Dendritic cell treated with granulocyte-macrophage colony-stimulating factor and Interleukin-4, amounts not matched to agents 40 ng/mL and 50 ng/mL, for 4 days (primary cell): ENCODE measurements around the gene ALDH1L1.

Experiments
- H3K27ac Mint-ChIP-seq: one replicate; pipeline ENCODE4 v1.8.0; 2022; ENCODE audit warnings: mild to moderate bottlenecking, mixed read lengths
- H3K27me3 Mint-ChIP-seq: one replicate; pipeline ENCODE4 v1.8.0; 2022; ENCODE audit warnings: mild to moderate bottlenecking, mixed read lengths
- H3K36me3 Mint-ChIP-seq: one replicate; pipeline ENCODE4 v1.8.0; 2022; ENCODE audit warnings: low read depth, mixed read lengths
- H3K4me1 Mint-ChIP-seq: one replicate; pipeline ENCODE4 v1.8.0; 2022; ENCODE audit warnings: low read depth, mixed read lengths
- H3K4me3 Mint-ChIP-seq: one replicate; pipeline ENCODE4 v1.8.0; 2022; ENCODE audit warnings: mild to moderate bottlenecking, moderate library complexity, mixed read lengths
- H3K9me3 Mint-ChIP-seq: one replicate; pipeline ENCODE4 v1.8.0; 2022; ENCODE audit warnings: mixed read lengths
- intact Hi-C: fragments of 100-400 bp; cut with micrococcal nuclease; formaldehyde crosslinking; loops from one replicate; pipeline ENCODE4 v1.15.0; 2022

Gene ALDH1L1

DNA sequence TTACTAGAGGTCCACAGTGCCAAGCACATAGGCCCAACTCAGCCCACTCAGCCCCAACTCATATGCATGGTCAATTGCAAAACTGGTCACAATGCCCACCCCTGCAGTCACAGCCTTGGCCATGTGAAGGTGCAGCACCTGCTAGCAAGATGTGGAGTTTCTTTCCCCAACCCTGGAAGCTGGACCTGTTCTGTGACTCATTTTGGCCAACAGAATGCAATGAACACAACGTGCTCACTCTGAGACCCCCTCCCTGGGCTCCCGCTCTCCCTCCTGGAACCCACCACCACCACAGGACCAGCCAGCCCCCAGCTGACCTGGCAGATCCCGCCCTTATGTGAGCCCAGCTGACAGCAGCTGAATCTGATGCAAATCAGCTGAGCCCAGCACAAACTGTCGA, 34.4 kb downstream of the ALDH1L1 start:
- H3K9me3 Mint-ChIP-seq: no peaks in the 10 kb centered on the region
- intact Hi-C loops: no loop called here
- H3K27me3 Mint-ChIP-seq: peaks cover 17% of the 10 kb centered on the region
- H3K36me3 Mint-ChIP-seq: no peaks in the 10 kb centered on the region
- no peak overlapping the region for H3K27ac Mint-ChIP-seq
- no peak overlapping the region for H3K4me3 Mint-ChIP-seq
- no peaks in the 10 kb centered on the region for H3K4me1 Mint-ChIP-seq

DNA sequence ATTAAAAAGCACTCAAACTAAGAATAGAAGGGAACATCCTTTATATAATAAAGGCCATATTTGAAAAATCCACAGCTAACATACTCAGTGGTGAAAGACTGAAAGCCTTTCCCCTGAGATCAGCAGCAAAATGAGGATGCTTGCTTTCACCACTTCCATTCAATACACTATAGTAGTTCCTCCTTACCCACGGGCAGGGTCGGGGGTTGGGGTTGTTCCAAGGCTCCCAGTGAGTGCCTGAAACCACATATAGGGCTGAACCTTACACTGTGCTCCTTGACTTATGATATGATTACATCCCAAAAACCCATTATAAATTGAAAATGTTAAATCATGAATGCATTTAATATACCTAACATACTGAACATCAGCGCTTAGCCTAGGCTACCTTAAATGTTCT, 37.7 kb downstream of the ALDH1L1 start:
- Mint-ChIP-seq H3K4me3 (no peak overlapping the region), H3K9me3 (no peaks in the 10 kb centered on the region), H3K4me1 (no peaks in the 10 kb centered on the region), H3K36me3 (no peaks in the 10 kb centered on the region), H3K27me3 (peaks cover 25% of the 10 kb centered on the region), H3K27ac (no peak overlapping the region)
- intact Hi-C loops: no loop called here

DNA sequence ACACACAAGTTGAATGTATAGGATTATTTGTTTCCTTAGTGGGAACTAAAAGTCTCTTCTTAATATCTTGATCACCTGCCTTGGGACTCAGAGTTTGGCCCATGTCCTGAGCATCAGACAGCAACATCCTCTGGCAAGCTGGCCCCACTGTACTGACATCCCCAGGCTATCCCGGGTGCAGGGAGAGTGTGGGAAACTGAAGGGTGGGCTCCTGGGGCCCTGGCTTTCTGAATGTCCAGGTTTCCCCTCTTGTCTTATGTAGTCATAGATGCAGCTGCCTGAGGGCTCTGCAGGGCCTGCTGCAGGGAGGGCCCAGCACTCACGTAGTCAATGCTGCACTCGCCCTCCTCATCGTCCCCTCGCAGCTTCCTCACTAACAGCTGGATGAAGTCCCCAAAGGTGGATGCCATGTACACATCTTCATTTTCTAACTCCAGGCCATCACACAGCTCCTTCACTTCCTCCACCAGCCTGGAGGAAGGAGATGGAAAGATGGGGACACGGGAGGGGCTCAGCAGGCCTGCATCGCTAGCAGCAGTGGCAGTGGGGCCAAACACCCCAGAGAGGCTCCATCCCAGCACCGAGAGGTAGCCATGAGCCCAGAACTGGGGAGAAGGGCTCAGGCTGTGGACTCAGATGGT, 42.8 kb downstream of the ALDH1L1 start:
- H3K4me3 Mint-ChIP-seq: no peak overlapping the region
- intact Hi-C loops: no loop called here
- H3K27me3 Mint-ChIP-seq: peaks cover 20% of the 10 kb centered on the region
- no peaks in the 10 kb centered on the region for H3K36me3 Mint-ChIP-seq
- H3K27ac Mint-ChIP-seq: no peak overlapping the region
- H3K9me3 Mint-ChIP-seq: no peaks in the 10 kb centered on the region
- H3K4me1 Mint-ChIP-seq: no peaks in the 10 kb centered on the region

DNA sequence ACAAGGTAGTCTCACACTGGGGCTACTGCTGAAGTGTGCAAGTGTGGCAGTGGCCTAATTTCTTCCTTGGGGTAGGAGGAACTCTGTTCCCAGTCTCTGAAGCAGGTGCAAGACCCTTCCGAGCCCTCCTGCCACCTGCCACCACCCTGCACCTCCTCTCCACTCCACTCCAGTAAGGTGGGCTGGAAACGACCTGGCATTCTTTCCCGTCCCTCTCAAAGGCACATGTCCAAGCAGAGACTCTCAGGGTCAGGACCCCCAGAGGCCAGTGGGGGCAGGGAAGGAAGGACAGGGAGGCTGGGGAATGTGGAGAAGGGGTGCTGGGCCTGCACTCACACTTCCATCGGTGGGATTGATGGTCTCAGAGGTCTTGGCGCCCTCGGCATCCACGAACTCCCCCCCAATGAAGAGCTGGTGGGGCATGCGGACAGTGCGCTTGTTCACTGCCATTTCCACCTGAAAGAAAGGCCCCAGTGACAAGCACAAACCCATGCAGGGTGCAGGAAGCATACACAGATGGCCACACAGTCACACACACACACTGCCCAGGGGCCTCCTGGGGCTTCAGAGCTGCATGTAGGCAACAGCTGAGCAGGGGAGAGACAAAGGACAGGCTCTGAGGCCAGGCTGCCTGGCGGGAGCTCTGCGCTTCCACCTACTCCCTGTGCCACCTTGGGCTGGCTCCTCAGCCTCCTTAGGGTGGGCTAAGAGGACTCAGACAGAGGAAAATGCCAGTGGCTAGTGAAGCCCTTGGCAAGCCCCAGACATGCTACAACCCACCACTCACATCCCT, 43.8 kb downstream of the ALDH1L1 start:
- peaks cover 18% of the 10 kb centered on the region for H3K27me3 Mint-ChIP-seq
- intact Hi-C loops: no loop called here
- H3K9me3 Mint-ChIP-seq: no peaks in the 10 kb centered on the region

DNA sequence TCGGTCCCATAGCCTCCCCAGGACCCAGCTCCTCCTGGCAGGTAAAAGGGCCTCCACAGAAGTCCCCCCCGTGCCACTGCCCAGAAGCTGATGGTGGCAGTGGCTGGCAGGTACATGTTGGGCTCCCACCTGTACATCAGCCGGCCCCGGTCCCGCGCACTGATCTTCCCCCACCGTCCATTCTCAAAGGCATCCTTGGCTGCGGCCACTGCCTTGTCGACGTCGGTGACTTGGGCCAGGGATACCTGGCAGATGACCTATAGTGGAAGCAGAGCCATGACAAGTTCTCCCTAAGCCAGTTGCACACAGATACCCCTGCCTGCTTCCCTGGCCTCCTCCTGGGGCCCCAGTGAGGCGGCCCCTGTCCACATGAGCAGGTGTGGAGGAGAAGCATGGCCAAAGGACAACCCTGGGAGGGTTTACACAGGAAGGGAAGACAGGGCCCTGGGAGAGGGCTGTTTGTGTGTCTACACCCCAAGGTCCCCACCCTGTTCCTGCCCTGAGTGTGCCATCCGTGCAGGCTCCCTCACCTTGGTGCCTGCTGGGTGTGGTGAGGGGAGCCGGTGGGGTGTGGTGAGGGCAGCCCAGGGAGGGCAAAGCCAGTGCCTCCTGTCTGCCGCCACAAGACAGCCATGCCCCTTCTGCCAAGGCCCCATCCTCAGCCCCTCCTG, 44.8 kb downstream of the ALDH1L1 start:
- no peak overlapping the region for H3K27ac Mint-ChIP-seq
- intact Hi-C loops: no loop called here
- peaks cover 14% of the 10 kb centered on the region for H3K27me3 Mint-ChIP-seq
- H3K4me1 Mint-ChIP-seq: no peaks in the 10 kb centered on the region
- H3K36me3 Mint-ChIP-seq: no peaks in the 10 kb centered on the region
- no peaks in the 10 kb centered on the region for H3K9me3 Mint-ChIP-seq
- H3K4me3 Mint-ChIP-seq: no peak overlapping the region

More for the DNA sequence above, 43.8 kb downstream of the ALDH1L1 start:
- no peak overlapping the region for H3K27ac Mint-ChIP-seq
- no peaks in the 10 kb centered on the region for H3K36me3 Mint-ChIP-seq
- H3K4me1 Mint-ChIP-seq: no peaks in the 10 kb centered on the region
- no peak overlapping the region for H3K4me3 Mint-ChIP-seq

DNA sequence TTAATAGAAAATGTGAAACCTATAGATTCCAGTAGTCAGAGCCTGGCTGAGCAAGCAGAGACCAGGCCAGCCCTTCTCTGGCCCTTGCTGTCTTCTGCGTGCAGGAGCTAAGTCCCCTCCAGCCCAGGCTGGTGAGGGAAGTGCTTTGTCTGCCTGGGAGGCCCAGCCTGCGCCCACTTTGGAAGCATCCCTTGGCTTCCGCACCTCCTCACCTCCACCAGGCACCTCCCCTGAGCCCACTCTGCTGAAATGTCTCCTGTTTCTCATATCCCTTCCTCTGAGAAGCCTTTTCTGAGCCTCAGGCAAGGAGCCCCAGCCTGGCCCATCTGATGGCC, 45.3 kb downstream of the ALDH1L1 start:
- Mint-ChIP-seq H3K27ac (no peak overlapping the region), H3K4me1 (peaks cover 1% of the 10 kb centered on the region), H3K4me3 (no peak overlapping the region), H3K27me3 (peaks cover 14% of the 10 kb centered on the region), H3K9me3 (no peaks in the 10 kb centered on the region), H3K36me3 (no peaks in the 10 kb centered on the region)
- intact Hi-C loops: no loop called here

DNA sequence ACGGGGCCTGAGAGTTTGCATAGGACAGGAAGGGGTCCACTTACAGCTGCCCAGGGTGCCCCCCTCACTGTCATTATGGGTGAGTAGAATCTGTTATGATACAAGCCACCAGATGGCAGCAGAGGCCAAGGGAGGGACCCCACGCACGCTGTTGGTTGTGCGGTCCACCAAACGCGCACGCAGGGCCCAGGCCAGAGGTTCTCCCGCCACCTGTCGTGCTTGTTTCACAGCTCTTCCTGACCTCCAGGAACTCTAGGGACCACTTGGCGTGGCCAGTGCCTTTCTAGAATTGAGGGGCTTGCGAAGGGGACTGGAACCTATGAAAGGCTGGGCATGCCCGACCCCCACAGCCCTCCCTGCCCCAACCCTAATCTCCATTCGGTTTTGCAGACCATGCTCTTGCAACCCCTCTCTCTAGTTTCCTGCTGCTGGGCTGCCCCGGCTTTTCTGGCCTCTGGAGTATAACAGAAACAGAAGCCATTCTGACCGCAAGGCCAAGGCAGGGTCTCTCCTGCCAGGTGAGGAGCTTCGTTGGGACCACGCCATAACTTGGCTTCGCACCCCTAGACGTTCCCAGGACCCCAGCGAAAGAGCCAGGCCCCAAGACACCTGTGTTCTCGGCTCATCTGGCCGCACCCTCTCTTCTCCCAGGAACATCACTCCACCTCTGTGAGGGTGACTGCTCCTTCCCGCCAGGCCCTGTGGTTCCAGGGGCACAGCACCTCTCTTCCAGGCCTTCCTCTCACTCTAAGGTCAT, 46.0 kb downstream of the ALDH1L1 start:
- Mint-ChIP-seq H3K9me3 (no peaks in the 10 kb centered on the region), H3K36me3 (no peaks in the 10 kb centered on the region), H3K4me1 (peaks cover 8% of the 10 kb centered on the region), H3K27ac (no peak overlapping the region), H3K4me3 (no peak overlapping the region), H3K27me3 (peaks cover 11% of the 10 kb centered on the region)
- intact Hi-C loops: no loop called here

DNA sequence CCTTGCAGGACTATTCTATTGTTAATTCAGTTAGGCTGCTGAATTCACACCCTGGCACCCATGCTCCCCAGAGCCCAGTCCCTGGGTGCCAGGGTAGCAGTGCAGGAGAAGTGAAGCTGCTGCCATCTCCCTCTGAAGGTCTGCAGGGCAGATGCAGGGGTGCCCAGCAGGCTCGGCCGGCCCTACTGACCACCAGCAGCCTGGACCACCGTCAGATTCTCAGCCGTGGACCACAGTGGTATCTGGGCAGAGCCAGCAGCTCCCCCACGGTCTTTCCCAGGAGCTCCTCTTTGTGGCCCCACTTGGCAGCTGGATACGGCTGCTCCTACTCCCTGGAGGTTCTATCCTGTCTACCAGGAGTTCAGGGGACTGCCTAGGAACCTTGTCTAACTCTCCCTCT, 46.8 kb downstream of the ALDH1L1 start:
- Mint-ChIP-seq H3K36me3 (no peaks in the 10 kb centered on the region), H3K9me3 (no peaks in the 10 kb centered on the region), H3K4me1 (peaks cover 9% of the 10 kb centered on the region), H3K27me3 (peaks cover 8% of the 10 kb centered on the region), H3K27ac (no peak overlapping the region), H3K4me3 (no peak overlapping the region)
- intact Hi-C loops: no loop called here

DNA sequence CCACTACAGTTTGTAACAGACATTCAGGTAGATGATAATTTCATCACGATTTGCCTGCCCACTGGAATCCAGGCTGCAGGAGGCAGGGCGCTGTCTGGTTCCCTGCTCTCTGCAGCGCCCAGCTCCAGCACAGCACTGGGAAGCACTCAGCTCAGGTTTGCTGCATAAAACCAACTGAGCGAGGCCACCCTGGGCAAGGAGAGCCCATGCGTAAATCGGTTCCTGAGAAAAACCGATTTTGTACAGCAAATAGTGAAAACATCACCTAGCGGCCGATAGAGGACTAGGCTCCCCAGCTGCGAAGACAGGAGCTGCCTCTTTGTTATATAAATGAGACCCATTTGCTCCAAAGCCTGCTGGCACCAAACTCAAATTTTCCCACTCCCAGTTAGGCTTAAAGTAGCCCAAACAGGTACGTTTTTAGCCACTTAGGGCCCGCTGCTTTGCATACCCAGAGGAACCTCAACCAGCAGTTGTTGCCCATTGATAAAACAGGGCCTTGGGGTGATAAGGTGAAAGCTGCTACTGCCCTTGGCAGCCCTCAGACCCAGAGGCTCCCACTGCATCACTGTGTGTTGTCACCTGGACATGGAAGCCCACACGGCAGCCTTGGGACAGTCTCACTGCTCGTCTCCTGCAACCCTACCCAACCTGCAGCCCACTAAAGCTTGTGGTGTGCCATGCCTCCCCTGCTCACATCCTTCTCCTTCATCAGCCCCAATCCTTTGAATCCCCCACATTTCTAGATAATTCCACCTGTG, 47.5 kb downstream of the ALDH1L1 start:
- Mint-ChIP-seq H3K4me3 (no peak overlapping the region), H3K36me3 (no peaks in the 10 kb centered on the region), H3K27ac (no peak overlapping the region), H3K9me3 (no peaks in the 10 kb centered on the region), H3K27me3 (peaks cover 8% of the 10 kb centered on the region), H3K4me1 (peaks cover 9% of the 10 kb centered on the region)
- intact Hi-C loops: no loop called here

DNA sequence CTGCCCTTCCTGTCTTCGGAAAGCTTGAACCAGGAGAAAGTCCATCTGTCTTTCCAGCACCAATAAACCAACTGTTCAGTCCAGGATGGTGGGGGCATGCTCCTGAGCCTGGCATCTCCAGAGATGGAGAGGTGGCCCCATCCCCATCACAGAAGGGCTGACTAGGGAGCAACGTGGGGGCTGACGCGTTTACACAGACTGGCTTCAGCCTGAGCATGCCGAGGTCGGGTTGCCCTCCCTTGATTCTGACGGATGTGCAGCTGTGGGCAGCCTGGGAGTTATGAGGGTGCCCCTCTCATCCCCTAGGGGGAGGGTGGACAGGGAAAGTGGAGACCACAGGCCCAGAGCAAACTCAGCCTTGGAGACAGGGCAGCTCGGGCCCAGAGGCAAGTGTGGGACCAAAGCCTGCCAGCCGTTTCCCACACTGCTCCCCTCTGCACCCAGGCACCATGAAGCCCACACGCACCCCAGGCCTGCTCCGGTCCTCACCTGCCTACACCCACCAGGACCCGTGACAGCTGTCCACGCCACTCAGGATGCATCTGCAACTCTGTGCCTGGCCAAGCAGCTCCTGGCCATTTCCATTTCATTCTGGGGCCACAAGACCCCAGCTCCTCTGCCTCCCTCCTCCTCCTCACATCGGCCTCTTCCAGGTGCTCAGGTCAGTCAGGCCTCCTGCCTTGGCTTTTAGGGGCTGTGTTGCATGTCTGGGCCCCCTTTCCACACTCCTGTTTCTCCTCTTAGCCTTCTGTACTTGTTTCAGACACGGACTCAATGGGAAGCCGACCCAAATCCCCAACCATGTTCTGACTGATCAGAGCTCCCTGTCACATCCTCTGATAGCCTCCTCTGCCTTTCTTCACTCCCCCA, 48.3 kb downstream of the ALDH1L1 start:
- intact Hi-C loops: no loop called here
- Mint-ChIP-seq H3K9me3 (no peaks in the 10 kb centered on the region), H3K36me3 (no peaks in the 10 kb centered on the region), H3K27ac (no peak overlapping the region), H3K4me1 (peaks cover 9% of the 10 kb centered on the region), H3K4me3 (no peak overlapping the region), H3K27me3 (peaks cover 8% of the 10 kb centered on the region)

DNA sequence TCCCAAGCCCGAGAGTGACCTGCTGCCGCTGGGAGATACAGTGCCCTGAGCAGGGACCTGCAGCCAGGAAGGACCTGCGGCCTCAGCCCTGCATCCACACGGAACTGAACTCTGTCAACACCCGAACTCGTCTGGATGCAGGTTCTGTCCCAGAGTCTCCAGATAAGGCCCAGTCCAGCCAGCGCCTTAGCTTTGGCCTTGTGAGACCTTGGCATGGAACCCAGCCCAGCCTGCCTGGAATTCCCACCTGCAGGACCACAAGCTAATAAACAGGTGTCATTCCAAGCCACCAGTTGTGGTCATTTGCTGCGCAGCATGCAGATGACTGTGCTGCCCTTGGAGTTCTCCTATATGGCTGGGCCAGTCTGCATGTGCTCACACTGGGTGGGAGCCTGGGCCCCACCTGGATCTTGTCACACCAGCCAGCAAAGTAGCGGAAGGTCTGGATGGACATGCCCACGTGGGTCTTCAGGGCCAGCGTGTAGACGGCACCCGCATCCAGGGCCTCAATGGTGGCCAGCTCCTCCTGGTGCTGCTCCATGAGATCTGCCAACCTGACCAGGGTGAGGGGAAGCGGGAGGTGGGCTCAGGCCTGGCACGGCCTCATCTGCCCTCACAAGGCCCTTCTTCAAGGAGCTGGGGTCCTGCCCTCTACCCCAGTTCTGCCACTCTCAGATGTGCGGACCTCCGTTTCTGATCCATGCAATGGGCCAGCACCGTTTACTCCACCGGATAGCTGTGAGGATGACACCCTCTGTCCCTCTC, 49.2 kb downstream of the ALDH1L1 start:
- no peak overlapping the region for H3K4me3 Mint-ChIP-seq
- H3K27ac Mint-ChIP-seq: no peak overlapping the region
- H3K4me1 Mint-ChIP-seq: peaks cover 9% of the 10 kb centered on the region
- H3K27me3 Mint-ChIP-seq: peaks cover 8% of the 10 kb centered on the region
- H3K9me3 Mint-ChIP-seq: no peaks in the 10 kb centered on the region
- intact Hi-C loops: no loop called here
- H3K36me3 Mint-ChIP-seq: no peaks in the 10 kb centered on the region

DNA sequence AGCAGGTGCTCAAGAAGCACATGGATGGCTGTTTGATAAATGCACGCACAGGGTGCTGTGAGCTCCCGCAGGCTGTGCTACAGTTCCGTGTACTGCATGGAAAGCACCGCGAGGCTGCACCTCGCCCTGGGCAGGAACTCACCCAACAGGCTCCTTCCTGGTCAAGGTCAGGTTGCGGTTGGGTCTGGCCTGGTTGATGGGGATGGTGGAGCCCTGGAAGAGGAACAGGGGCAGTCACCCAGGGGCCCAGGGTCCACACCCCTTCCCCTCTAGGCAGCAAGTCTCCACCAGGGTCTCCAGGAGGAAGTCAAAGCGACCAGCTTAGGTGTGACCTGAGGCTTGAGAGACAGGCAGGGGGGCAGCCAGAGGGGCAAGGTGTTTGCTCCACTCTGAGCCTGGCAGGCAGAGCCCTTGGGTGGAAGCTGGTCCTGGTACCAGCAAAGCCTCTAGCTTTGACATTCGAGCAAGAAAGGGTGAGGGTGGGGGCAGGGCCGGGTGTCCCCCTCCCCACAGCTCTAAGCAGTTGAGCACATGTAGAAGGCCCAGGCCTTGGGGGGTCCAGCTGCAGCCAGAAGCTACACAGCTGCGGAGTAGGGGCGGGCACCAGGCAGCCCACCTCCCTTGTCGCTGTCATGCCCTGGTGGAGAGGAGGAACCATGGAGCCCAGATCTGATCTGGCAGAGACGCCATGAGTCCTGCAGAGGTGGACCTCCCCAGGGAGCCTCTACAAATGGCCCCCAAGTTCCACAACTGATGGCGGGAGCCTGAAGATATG, 50.1 kb downstream of the ALDH1L1 start:
- Mint-ChIP-seq H3K27me3 (peaks cover 8% of the 10 kb centered on the region), H3K9me3 (no peaks in the 10 kb centered on the region), H3K4me1 (peaks cover 9% of the 10 kb centered on the region), H3K4me3 (no peak overlapping the region), H3K36me3 (no peaks in the 10 kb centered on the region), H3K27ac (no peak overlapping the region)
- intact Hi-C loops: no loop called here
